Raji (cell line): Measurements from ENCODE around the gene PHACTR3.

Experiments
- POLR2A ChIP-seq: IDR thresholded peaks from 2 replicates; pipeline ENCODE4 v1.6.1; 2011; ENCODE audit warnings: low read depth, low read length, control low read depth; ENCODE audit not compliant: insufficient read depth

Gene PHACTR3

GRCh38 chr20:59820204-59821041, 216.1 kb downstream of the PHACTR3 start:
- TF ChIP-seq POLR2A: no peak

- no peak for TF ChIP-seq POLR2A
Measured at GRCh38 chr20:59821201-59821600, 216.9 kb downstream of the PHACTR3 start.

GRCh38 chr20:59821788-59822187, 217.4 kb downstream of the PHACTR3 start:
- TF ChIP-seq POLR2A: no peak

- TF ChIP-seq POLR2A: no peak
Measured at GRCh38 chr20:59822291-59823029, 218.1 kb downstream of the PHACTR3 start.

- TF ChIP-seq POLR2A: no peak
Measured at GRCh38 chr20:59823030-59823423, 218.7 kb downstream of the PHACTR3 start.

- TF ChIP-seq POLR2A: no peak
Measured at GRCh38 chr20:59823491-59824259, 219.3 kb downstream of the PHACTR3 start.

- no peak for TF ChIP-seq POLR2A
Measured at GRCh38 chr20:59824711-59825562, 220.6 kb downstream of the PHACTR3 start.

GRCh38 chr20:59825563-59825920, 221.2 kb downstream of the PHACTR3 start:
- no peak for TF ChIP-seq POLR2A

GRCh38 chr20:59825944-59826759, 221.8 kb downstream of the PHACTR3 start:
- no peak for TF ChIP-seq POLR2A

GRCh38 chr20:59827138-59828056, 223.1 kb downstream of the PHACTR3 start:
- no peak for TF ChIP-seq POLR2A

GRCh38 chr20:59828125-59829053, 224.0 kb downstream of the PHACTR3 start:
- no peak for TF ChIP-seq POLR2A
